HepG2 (cell line): Measurements from ENCODE around the gene RXYLT1. TPM values are rescaled to one million over a fixed set of nuclear protein-coding genes. Genes with fewer than 3 reads are reported as not detected.

Experiments used
- BHLHE40 ChIP-seq: IDR thresholded peaks from 2 replicates; pipeline ENCODE4 v1.6.1; 2011; ENCODE audit warnings: low read length, improper control_type of control experiment
- CC2D1A ChIP-seq: sonication (generic); formaldehyde crosslinking; IDR thresholded peaks from 2 replicates; pipeline ENCODE4 v1.8.1; 2023; ENCODE audit warnings: mild to moderate bottlenecking, missing genetic modification reagents
- CEBPG ChIP-seq: IDR thresholded peaks from 2 replicates; pipeline ENCODE4 v1.6.1; 2016
- CHD4 ChIP-seq: fragments of 200-600 bp; sonication (generic); IDR thresholded peaks from 2 replicates; pipeline ENCODE4 v1.7.0; 2017; ENCODE audit warnings: mild to moderate bottlenecking, low read length, borderline replicate concordance
- HDAC2 ChIP-seq: sonication (generic); formaldehyde crosslinking; IDR thresholded peaks from 2 replicates; pipeline ENCODE4 v1.4.0; 2020; ENCODE audit warnings: missing genetic modification reagents
- MEF2D ChIP-seq: sonication (generic); formaldehyde crosslinking; IDR thresholded peaks from 2 replicates; pipeline ENCODE4 v1.5.1; 2020; ENCODE audit warnings: mild to moderate bottlenecking, missing genetic modification reagents
- MIER2 ChIP-seq: IDR thresholded peaks from 2 replicates; pipeline ENCODE4 v1.6.1; 2016; ENCODE audit warnings: missing biosample characterization, missing genetic modification reagents
- RBFOX2 ChIP-seq: fragments of 200-400 bp; formaldehyde crosslinking; IDR thresholded peaks from 2 replicates; pipeline ENCODE4 v1.6.1; 2017; ENCODE audit warnings: low read depth, mild to moderate bottlenecking, low read length
- SMC3 ChIP-seq: IDR thresholded peaks from 2 replicates; pipeline ENCODE4 v1.6.1; 2011; ENCODE audit warnings: low read length, improper control_type of control experiment
- SOX13 ChIP-seq, 3 experiments: fragments of 450-650 bp in 1 of 3; sonication (generic) in 1 of 3; formaldehyde crosslinking in 1 of 3; IDR thresholded peaks in 2 of 3; conservative IDR thresholded peaks in 1 of 3; 2 replicates each; pipeline versions ENCODE4 v1.5.0 to v1.6.1; 2016 to 2020; ENCODE audit warnings: antibody characterized with exemption in 1 of 3, mild to moderate bottlenecking in 1 of 3, missing compliant biosample characterization in 1 of 3, missing genetic modification reagents in 1 of 3, moderate library complexity in 1 of 3
- SRY ChIP-seq: sonication (generic); formaldehyde crosslinking; IDR thresholded peaks from 2 replicates; pipeline ENCODE4 v1.8.0; 2022; ENCODE audit warnings: mild to moderate bottlenecking, missing genetic modification reagents
- TARDBP ChIP-seq: sonication (generic); formaldehyde crosslinking; IDR thresholded peaks from 2 replicates; pipeline ENCODE4 v1.8.0; 2022; ENCODE audit warnings: mild to moderate bottlenecking, missing genetic modification reagents
- TBP ChIP-seq: sonication (generic); formaldehyde crosslinking; IDR thresholded peaks from 2 replicates; pipeline ENCODE4 v1.5.0; 2020; ENCODE audit warnings: missing genetic modification reagents
- ZNF839 ChIP-seq: sonication (generic); formaldehyde crosslinking; IDR thresholded peaks from 2 replicates; pipeline ENCODE4 v1.4.0; 2020; ENCODE audit warnings: missing genetic modification reagents, mild to moderate bottlenecking, borderline replicate concordance
- polyA plus RNA-seq, 8 experiments: library from polyadenylated mRNA; depleted of rRNA in 3 of 8; stranded (reverse) in 7 of 8; unstranded in 1 of 8; fragments of >200 nt; fragmentation: Illumina TruSeq in 4 of 8; extraction: Trizol in 4 of 8; gene quantifications; 2 replicates each; pipeline versions ENCODE4 v1.2.1 to v1.2.3, GENCODE V29; 2011 to 2016; ENCODE audit warnings: low read depth in 4 of 8, missing spikeins in 1 of 8, mixed read lengths in 1 of 8; ENCODE audit not compliant: insufficient read depth in 1 of 8
- total RNA-seq, 5 experiments: library from RNA; depleted of rRNA; stranded (reverse); fragments of >200 nt; fragmentation: Illumina TruSeq; extraction: Trizol; gene quantifications; 2 replicates each; pipeline ENCODE4 v1.2.3, GENCODE V29; 2016; ENCODE audit warnings: low read depth in 1 of 5
- TF ChIP-seq, protein P1 (sequence below): sonication (generic); formaldehyde crosslinking; IDR thresholded peaks from 2 replicates; pipeline ENCODE4 v1.5.0; 2020; ENCODE audit warnings: missing genetic modification reagents
- TF ChIP-seq, protein P2 (sequence below): sonication (generic); formaldehyde crosslinking; conservative IDR thresholded peaks from 2 replicates; pipeline ENCODE4 v1.4.0; 2020; ENCODE audit warnings: mild to moderate bottlenecking, missing genetic modification reagents, moderate library complexity
- TF ChIP-seq, protein P3 (sequence below): sonication (generic); formaldehyde crosslinking; IDR thresholded peaks from 2 replicates; pipeline ENCODE4 v1.8.1; 2022; ENCODE audit warnings: mild to moderate bottlenecking, missing genetic modification reagents
- TF ChIP-seq, protein P4 (sequence below): sonication (generic); formaldehyde crosslinking; conservative IDR thresholded peaks from 2 replicates; pipeline ENCODE4 v1.8.0; 2022; ENCODE audit warnings: mild to moderate bottlenecking, moderate library complexity, missing genetic modification reagents

RXYLT1 gene
- total and polyA plus RNA-seq, 2 of the 13 experiments (the other 11 are each of a cell fraction or from before 2014, with no cell fraction given) = 8.3 to 15.5 TPM

DNA sequence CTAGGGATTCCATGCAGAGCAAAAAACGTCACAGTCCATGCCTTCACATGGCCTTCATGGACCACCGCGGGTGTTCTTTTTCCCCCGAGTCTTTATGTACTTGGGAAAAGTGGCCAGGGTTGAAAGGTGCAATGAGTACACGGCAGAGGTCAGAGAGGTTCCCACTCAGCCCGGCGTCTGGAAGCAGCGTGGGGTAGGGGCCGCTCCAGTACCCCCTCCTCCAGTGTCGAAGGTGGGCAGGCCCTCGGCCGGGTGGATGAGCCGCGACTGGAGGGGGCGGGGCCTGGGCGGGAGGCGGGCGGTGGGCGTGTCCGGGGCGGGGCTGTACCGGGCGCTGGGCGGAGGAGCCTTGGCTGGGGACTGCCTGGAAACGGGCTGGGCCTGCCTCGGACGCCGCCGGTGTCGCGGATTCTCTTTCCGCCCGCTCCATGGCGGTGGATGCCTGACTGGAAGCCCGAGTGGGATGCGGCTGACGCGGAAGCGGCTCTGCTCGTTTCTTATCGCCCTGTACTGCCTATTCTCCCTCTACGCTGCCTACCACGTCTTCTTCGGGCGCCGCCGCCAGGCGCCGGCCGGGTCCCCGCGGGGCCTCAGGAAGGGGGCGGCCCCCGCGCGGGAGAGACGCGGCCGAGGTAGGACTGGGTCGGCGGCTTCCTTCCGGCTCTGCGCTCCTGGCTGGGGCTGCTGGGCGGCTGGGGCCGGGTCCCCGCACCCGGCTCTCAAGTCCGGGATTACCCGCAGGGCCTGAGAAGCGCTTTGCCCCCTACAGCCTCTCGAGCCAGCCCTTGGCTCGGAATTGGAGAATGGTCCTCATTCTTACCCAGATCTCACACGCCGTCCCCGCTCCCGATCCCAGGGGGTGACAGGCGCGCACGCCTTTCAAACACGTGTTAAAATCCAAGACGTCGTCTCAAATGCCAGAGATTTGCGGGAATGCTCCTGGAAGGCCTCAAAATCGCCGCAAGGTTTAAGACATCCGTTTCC lies at the start of gene RXYLT1 (continued):
- TF ChIP-seq MEF2D (CRISPR knock-in tag) (no peak), RBFOX2 (peak; percentile 90), CEBPG (CRISPR knock-in tag) (no peak), SMC3 (no peak), CHD4 (no peak), TARDBP (CRISPR knock-in tag) (no peak), ZNF839 (CRISPR knock-in tag) (no peak), SOX13 (IDR thresholded peaks at IDR 0.05) (no peak), SOX13 (CRISPR knock-in tag; conservative IDR thresholded peaks at IDR 0.05 in 1 of 2, IDR thresholded peaks at IDR 0.05 in 1 of 2) (no peak), SRY (CRISPR knock-in tag) (peak; percentile 78; the same call in 1 of the 2 replicates), TBP (no peak), HDAC2 (CRISPR knock-in tag) (no peak; the same call in 1 of the 2 replicates), BHLHE40 (no peak), CC2D1A (no peak), MIER2 (CRISPR knock-in tag) (no peak)
- TF ChIP-seq, protein P1, sequence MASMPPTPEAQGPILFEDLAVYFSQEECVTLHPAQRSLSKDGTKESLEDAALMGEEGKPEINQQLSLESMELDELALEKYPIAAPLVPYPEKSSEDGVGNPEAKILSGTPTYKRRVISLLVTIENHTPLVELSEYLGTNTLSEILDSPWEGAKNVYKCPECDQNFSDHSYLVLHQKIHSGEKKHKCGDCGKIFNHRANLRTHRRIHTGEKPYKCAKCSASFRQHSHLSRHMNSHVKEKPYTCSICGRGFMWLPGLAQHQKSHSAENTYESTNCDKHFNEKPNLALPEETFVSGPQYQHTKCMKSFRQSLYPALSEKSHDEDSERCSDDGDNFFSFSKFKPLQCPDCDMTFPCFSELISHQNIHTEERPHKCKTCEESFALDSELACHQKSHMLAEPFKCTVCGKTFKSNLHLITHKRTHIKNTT (CRISPR knock-in tag) = no peak
- TF ChIP-seq, protein P2, sequence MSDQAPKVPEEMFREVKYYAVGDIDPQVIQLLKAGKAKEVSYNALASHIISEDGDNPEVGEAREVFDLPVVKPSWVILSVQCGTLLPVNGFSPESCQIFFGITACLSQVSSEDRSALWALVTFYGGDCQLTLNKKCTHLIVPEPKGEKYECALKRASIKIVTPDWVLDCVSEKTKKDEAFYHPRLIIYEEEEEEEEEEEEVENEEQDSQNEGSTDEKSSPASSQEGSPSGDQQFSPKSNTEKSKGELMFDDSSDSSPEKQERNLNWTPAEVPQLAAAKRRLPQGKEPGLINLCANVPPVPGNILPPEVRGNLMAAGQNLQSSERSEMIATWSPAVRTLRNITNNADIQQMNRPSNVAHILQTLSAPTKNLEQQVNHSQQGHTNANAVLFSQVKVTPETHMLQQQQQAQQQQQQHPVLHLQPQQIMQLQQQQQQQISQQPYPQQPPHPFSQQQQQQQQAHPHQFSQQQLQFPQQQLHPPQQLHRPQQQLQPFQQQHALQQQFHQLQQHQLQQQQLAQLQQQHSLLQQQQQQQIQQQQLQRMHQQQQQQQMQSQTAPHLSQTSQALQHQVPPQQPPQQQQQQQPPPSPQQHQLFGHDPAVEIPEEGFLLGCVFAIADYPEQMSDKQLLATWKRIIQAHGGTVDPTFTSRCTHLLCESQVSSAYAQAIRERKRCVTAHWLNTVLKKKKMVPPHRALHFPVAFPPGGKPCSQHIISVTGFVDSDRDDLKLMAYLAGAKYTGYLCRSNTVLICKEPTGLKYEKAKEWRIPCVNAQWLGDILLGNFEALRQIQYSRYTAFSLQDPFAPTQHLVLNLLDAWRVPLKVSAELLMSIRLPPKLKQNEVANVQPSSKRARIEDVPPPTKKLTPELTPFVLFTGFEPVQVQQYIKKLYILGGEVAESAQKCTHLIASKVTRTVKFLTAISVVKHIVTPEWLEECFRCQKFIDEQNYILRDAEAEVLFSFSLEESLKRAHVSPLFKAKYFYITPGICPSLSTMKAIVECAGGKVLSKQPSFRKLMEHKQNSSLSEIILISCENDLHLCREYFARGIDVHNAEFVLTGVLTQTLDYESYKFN (CRISPR knock-in tag) = no peak
- TF ChIP-seq, protein P3, sequence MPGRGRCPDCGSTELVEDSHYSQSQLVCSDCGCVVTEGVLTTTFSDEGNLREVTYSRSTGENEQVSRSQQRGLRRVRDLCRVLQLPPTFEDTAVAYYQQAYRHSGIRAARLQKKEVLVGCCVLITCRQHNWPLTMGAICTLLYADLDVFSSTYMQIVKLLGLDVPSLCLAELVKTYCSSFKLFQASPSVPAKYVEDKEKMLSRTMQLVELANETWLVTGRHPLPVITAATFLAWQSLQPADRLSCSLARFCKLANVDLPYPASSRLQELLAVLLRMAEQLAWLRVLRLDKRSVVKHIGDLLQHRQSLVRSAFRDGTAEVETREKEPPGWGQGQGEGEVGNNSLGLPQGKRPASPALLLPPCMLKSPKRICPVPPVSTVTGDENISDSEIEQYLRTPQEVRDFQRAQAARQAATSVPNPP = no peak
- TF ChIP-seq, protein P4, sequence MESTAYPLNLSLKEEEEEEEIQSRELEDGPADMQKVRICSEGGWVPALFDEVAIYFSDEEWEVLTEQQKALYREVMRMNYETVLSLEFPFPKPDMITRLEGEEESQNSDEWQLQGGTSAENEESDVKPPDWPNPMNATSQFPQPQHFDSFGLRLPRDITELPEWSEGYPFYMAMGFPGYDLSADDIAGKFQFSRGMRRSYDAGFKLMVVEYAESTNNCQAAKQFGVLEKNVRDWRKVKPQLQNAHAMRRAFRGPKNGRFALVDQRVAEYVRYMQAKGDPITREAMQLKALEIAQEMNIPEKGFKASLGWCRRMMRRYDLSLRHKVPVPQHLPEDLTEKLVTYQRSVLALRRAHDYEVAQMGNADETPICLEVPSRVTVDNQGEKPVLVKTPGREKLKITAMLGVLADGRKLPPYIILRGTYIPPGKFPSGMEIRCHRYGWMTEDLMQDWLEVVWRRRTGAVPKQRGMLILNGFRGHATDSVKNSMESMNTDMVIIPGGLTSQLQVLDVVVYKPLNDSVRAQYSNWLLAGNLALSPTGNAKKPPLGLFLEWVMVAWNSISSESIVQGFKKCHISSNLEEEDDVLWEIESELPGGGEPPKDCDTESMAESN = 0 out of 2 replicates have a peak, but pooled peaks have one; percentile 74
